ENCODE results near the gene TPM4. TPM values are rescaled to one million over a fixed set of nuclear protein-coding genes. Genes with fewer than 3 reads are reported as not detected.

TPM4 gene
- total RNA-seq, 2 donors from 2014 or later = 379 TPM

DNA sequence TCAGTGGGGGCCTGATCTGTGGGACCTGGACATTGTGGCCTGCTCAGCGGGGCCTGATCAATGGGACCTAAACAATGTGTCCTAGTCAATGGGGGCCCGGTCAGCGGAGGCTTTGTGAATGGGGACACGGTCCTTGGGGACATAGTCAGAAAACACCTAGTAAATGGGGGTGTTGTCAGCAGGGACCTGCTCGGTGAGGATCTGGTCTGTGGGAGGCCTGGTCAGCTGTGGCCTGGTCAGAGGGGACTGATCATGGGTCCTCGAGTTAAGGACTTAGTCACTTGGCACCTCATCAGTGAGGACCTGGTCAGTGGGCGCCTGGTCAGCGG is 44.5 kb upstream of the TPM4 start:
- 96% methylated on average over 8 of the region's 8 CpGs for WGBS
- H3K4me1 ChIP-seq (replicated peaks) = no peaks in the 10 kb centered on the region
- intact Hi-C loops (cut with DNase I) = loop anchor here (10.0 kb wide), 1 partner anchor 407 kb away; no protein-coding TSS in a partner anchor
- no peak overlapping the region for H3K4me3 ChIP-seq
- no peaks in the 10 kb centered on the region for H3K27me3 ChIP-seq (replicated peaks; ENCODE audit: insufficient read depth)
- no peaks in the 10 kb centered on the region for H3K9me3 ChIP-seq
- DNase-seq (ENCODE audit: low spot score) = no peak
- TF ChIP-seq CTCF (IDR thresholded peaks at IDR 0.05) (no peak), POLR2A (IDR thresholded peaks at IDR 0.05) (no peak), POLR2AphosphoS5 (IDR thresholded peaks at IDR 0.05) (no peak)
- H3K27ac ChIP-seq = no peak overlapping the region
- H3K36me3 ChIP-seq = no peaks in the 10 kb centered on the region

- no peak for DNase-seq (ENCODE audit: low spot score)
- intact Hi-C loops (cut with DNase I) = loop anchor here (10.0 kb wide), 1 partner anchor 408 kb away; no protein-coding TSS in a partner anchor
- H3K9me3 ChIP-seq = no peaks in the 10 kb centered on the region
- TF ChIP-seq CTCF (IDR thresholded peaks at IDR 0.05) (no peak), POLR2A (IDR thresholded peaks at IDR 0.05) (no peak), POLR2AphosphoS5 (IDR thresholded peaks at IDR 0.05) (no peak)
- no peaks in the 10 kb centered on the region for H3K27me3 ChIP-seq (replicated peaks; ENCODE audit: insufficient read depth)
- H3K4me1 ChIP-seq (replicated peaks) = no peaks in the 10 kb centered on the region
- no peak overlapping the region for H3K4me3 ChIP-seq
- WGBS = 98% methylated on average over 3 of the region's 3 CpGs
- H3K36me3 ChIP-seq = no peaks in the 10 kb centered on the region
- H3K27ac ChIP-seq = no peak overlapping the region
Observed at GRCh38 chr19:16032509-16033135, 43.7 kb upstream of the TPM4 start.

- no peak for DNase-seq (ENCODE audit: low spot score)
- Histone ChIP-seq H3K27ac (no peak overlapping the region), H3K4me1 (replicated peaks) (no peaks in the 10 kb centered on the region), H3K27me3 (replicated peaks; ENCODE audit: insufficient read depth) (no peaks in the 10 kb centered on the region), H3K4me3 (no peak overlapping the region), H3K9me3 (no peaks in the 10 kb centered on the region), H3K36me3 (no peaks in the 10 kb centered on the region)
- WGBS = 90% methylated on average over 3 of the region's 3 CpGs
- no peak for TF ChIP-seq CTCF (IDR thresholded peaks at IDR 0.05)
- intact Hi-C loops (cut with DNase I) = loop anchor here (10.0 kb wide), 1 partner anchor 408 kb away; no protein-coding TSS in a partner anchor
Observed at GRCh38 chr19:16033136-16033530, 43.2 kb upstream of the TPM4 start.

DNA sequence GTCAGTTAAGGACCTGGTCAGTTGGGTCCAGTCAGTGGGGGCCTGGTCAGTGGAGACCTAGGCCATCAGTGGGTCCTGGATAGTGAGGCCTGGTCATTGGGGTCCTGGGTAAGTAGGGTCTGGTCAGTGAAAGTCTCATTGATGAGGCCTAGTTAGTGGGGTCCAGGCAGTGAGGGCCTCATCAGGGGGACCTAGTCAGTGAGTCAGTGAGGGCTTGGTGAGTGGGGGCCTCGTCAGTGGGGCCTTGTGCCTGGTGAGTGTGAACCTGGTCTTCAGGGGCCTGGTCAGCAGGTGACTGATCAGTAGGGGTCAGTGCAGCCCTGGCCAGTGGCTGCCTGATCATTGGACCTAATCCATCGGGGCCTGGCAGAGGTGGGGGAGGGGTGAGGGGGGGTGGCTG is 42.6 kb upstream of the TPM4 start:
- no peaks in the 10 kb centered on the region for H3K9me3 ChIP-seq

More for the DNA sequence above, 42.6 kb upstream of the TPM4 start:
- H3K4me1 ChIP-seq (replicated peaks) = no peaks in the 10 kb centered on the region
- no peaks in the 10 kb centered on the region for H3K27me3 ChIP-seq (replicated peaks; ENCODE audit: insufficient read depth)
- H3K27ac ChIP-seq = no peak overlapping the region
- WGBS = 56% methylated on average over 2 of the region's 2 CpGs
- TF ChIP-seq POLR2A (IDR thresholded peaks at IDR 0.05) (no peak), CTCF (IDR thresholded peaks at IDR 0.05) (no peak), POLR2AphosphoS5 (IDR thresholded peaks at IDR 0.05) (no peak)
- no peak for DNase-seq (ENCODE audit: low spot score)
- no peak overlapping the region for H3K4me3 ChIP-seq
- intact Hi-C loops (cut with DNase I) = loop anchor here (10.0 kb wide), 1 partner anchor 409 kb away; no protein-coding TSS in a partner anchor
- H3K36me3 ChIP-seq = no peaks in the 10 kb centered on the region

Measured in prostate gland (tissue), 2 donors.